Activated naive CD4-positive, alpha-beta T cell treated with anti-CD3 and anti-CD28 coated beads, Interleukin-2, amount 10 ng/mL, durations not matched to agents 7 days and 5 days (primary cell): ENCODE results near the gene PIK3CG.

Experiments used
- CTCF ChIA-PET: fragments of 350-600 bp; sonication (Branson Sonifier 250); formaldehyde crosslinking; loops from one replicate; lab custom pipeline; 2021; ENCODE audit warnings: antibody characterized with exemption; lab: Charles Lee
- DNase-seq: peaks from one replicate; pipeline ENCODE4 v3.0.0-alpha.2; 2020
- H3K27ac Mint-ChIP-seq: one replicate; pipeline ENCODE4 v1.8.0; 2021; ENCODE audit warnings: mild to moderate bottlenecking, moderate library complexity, mixed read lengths
- H3K27me3 Mint-ChIP-seq: one replicate; pipeline ENCODE4 v1.8.0; 2021; ENCODE audit warnings: mild to moderate bottlenecking, mixed read lengths
- H3K36me3 Mint-ChIP-seq: one replicate; pipeline ENCODE4 v1.8.0; 2021; ENCODE audit warnings: mixed read lengths
- H3K4me1 Mint-ChIP-seq: one replicate; pipeline ENCODE4 v1.8.0; 2021; ENCODE audit warnings: mixed read lengths
- H3K4me3 Mint-ChIP-seq: one replicate; pipeline ENCODE4 v1.8.0; 2021; ENCODE audit warnings: mild to moderate bottlenecking, moderate library complexity, mixed read lengths
- H3K9me3 Mint-ChIP-seq: one replicate; pipeline ENCODE4 v1.8.0; 2021; ENCODE audit warnings: mixed read lengths

The PIK3CG gene

DNA sequence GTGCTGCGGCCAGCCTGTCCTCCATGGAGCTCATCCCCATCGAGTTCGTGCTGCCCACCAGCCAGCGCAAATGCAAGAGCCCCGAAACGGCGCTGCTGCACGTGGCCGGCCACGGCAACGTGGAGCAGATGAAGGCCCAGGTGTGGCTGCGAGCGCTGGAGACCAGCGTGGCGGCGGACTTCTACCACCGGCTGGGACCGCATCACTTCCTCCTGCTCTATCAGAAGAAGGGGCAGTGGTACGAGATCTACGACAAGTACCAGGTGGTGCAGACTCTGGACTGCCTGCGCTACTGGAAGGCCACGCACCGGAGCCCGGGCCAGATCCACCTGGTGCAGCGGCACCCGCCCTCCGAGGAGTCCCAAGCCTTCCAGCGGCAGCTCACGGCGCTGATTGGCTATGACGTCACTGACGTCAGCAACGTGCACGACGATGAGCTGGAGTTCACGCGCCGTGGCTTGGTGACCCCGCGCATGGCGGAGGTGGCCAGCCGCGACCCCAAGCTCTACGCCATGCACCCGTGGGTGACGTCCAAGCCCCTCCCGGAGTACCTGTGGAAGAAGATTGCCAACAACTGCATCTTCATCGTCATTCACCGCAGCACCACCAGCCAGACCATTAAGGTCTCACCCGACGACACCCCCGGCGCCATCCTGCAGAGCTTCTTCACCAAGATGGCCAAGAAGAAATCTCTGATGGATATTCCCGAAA lies 2.7 kb downstream of the PIK3CG start:
- H3K9me3 Mint-ChIP-seq, result no peaks in the 10 kb centered on the region
- no peaks in the 10 kb centered on the region for H3K27me3 Mint-ChIP-seq
- H3K4me1 Mint-ChIP-seq, result peaks cover 79% of the 10 kb centered on the region
- H3K36me3 Mint-ChIP-seq, result peaks cover 66% of the 10 kb centered on the region
- CTCF ChIA-PET, result no interaction called here
- no peak overlapping the region for H3K27ac Mint-ChIP-seq
- no peak for DNase-seq
- H3K4me3 Mint-ChIP-seq, result peak overlapping the region; percentile 87

- Mint-ChIP-seq H3K9me3 (no peaks in the 10 kb centered on the region), H3K4me1 (peaks cover 80% of the 10 kb centered on the region), H3K27ac (peak overlapping the region; percentile 59), H3K36me3 (peaks cover 71% of the 10 kb centered on the region), H3K4me3 (peak overlapping the region; percentile 19), H3K27me3 (no peaks in the 10 kb centered on the region)
- CTCF ChIA-PET, result no interaction called here
- DNase-seq, result no peak
Measured at GRCh38 chr7:106868364-106868763, 3.3 kb downstream of the PIK3CG start.

- Mint-ChIP-seq H3K36me3 (peaks cover 85% of the 10 kb centered on the region), H3K4me1 (peaks cover 72% of the 10 kb centered on the region), H3K9me3 (no peaks in the 10 kb centered on the region), H3K27ac (peak overlapping the region; percentile 2), H3K4me3 (peak overlapping the region; percentile 62), H3K27me3 (no peaks in the 10 kb centered on the region)
- DNase-seq, result no peak
- CTCF ChIA-PET, result no interaction called here
Measured at GRCh38 chr7:106869954-106870353, 4.9 kb downstream of the PIK3CG start.

DNA sequence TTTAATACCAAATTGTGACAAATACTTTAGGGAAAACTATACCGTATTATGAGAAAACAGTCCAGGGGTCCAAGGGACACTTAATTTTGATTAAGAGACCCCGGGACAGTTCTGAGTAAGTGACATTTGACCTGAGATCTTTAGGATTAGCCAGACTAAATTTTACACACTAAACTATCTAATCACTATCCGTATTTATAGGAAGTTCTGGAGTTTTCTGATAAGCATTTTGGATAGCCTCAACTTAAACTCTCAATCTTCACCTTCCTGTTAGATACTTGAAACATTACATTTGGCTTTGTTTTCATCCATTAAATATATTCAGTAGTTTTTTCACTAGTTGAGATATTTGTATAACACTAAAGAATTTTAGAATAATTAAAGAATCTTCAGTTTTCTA lies 5.4 kb downstream of the PIK3CG start:
- peaks cover 86% of the 10 kb centered on the region for H3K36me3 Mint-ChIP-seq
- peak overlapping the region; percentile 62 for H3K4me3 Mint-ChIP-seq
- CTCF ChIA-PET, result no interaction called here

DNA sequence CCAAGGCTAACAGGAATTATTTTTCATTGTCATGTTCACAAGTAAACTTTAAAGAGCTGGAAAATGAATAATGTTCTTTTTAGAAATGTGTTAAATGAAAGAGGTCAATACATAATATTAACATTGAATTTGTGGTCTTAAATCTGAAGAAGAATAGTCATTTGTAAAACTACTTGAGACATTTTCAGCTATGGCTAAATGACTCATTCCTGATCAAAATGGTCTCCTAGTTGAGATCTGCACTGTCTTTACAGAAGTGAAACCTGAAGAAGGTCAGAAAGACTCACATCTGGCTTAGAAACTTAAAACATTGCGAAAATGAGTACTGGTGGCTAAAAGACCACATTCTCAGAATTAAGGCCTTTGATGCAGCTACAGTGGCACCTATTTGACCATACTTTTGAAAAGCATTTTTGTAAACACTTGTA lies 5.9 kb downstream of the PIK3CG start:
- CTCF ChIA-PET, result no interaction called here
- no peaks in the 10 kb centered on the region for H3K27me3 Mint-ChIP-seq
- DNase-seq, result no peak
- peak overlapping the region; percentile 62 for H3K4me3 Mint-ChIP-seq
- peak overlapping the region; percentile 81 for H3K27ac Mint-ChIP-seq
- peaks cover 70% of the 10 kb centered on the region for H3K4me1 Mint-ChIP-seq
- H3K9me3 Mint-ChIP-seq, result peaks cover 1% of the 10 kb centered on the region
- H3K36me3 Mint-ChIP-seq, result peaks cover 88% of the 10 kb centered on the region

More for the DNA sequence above, 5.4 kb downstream of the PIK3CG start:
- Mint-ChIP-seq H3K4me1 (peaks cover 70% of the 10 kb centered on the region), H3K9me3 (peaks cover under 1% of the 10 kb centered on the region), H3K27me3 (no peaks in the 10 kb centered on the region), H3K27ac (peak overlapping the region; percentile 2)
- no peak for DNase-seq

DNA sequence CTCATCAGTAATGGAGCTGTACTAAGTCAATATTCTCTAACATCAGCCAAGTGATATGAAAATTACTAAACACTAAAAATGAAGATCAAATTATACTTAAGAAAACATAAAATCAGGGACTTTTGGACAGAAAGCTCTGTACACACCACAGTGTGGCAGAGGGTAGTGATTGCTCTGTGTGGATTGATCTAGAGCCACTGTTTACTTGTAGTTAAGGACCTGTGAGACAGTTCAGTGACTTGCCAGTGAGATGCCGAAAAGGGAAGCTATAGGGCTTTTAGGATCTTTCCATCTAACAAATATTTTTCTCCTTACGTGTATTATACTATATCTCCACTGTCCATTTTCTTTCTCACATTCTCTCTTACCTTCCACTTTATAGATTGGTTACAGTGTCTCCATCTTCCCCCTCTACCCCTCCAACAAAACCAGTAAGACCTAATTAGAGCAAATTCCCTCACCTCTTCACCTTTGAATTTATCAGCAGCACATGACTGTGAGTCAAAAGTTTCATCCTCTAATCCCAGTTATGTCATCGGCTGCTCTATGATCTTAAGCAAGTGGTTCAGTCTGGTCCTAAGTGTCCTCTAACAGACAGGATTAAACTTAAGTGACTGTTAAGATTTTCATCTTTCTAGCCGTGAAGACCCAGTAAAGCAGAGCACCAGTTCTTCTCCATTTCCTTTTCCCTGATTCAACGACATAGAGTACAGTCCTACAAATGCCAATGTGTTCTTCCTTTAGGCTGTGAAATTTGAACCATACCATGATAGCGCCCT lies 6.9 kb downstream of the PIK3CG start:
- Mint-ChIP-seq H3K36me3 (peaks cover 88% of the 10 kb centered on the region), H3K27me3 (no peaks in the 10 kb centered on the region), H3K9me3 (peaks cover 1% of the 10 kb centered on the region), H3K4me1 (peaks cover 66% of the 10 kb centered on the region), H3K4me3 (peak overlapping the region; percentile 62), H3K27ac (peak overlapping the region; percentile 81)
- DNase-seq, result no peak
- CTCF ChIA-PET, result no interaction called here

DNA sequence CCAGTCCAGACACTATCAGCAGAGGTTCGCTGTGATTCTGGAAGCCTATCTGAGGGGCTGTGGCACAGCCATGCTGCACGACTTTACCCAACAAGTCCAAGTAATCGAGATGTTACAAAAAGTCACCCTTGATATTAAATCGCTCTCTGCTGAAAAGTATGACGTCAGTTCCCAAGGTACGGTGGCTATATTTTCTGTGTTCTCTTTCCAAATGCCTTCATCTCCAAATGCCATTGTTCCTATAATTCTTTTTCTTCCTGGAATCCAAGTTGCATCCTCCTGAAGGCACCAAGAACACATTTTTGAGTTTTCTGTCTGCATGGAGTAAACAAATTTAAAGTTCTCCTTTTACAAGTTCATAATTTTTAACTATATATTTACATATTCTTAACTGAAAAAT lies 7.7 kb downstream of the PIK3CG start:
- DNase-seq, result no peak
- Mint-ChIP-seq H3K27me3 (no peaks in the 10 kb centered on the region), H3K27ac (no peak overlapping the region), H3K4me1 (peaks cover 65% of the 10 kb centered on the region), H3K36me3 (peaks cover 87% of the 10 kb centered on the region), H3K4me3 (no peak overlapping the region), H3K9me3 (peaks cover 1% of the 10 kb centered on the region)
- CTCF ChIA-PET, result no interaction called here

DNA sequence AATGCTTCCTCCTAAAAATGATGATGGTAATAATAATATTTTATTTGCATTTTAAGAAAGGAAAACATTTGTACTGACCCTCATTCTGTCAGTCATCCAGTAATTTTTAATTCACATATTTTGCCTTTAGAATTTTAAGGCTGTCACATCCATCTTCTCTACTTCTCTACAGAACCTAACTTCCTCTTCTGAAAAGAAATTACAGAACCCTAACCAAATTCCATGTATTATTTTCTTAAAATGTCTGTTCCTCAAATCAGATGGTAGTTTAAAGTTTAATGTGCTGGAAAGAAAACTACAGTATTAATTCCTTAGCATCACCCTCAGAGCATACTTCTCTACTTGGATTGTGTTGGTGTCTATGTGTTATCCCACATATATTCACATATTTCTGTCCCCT lies 9.0 kb downstream of the PIK3CG start:
- Mint-ChIP-seq H3K27me3 (no peaks in the 10 kb centered on the region), H3K4me1 (peaks cover 63% of the 10 kb centered on the region), H3K27ac (no peak overlapping the region), H3K9me3 (peaks cover 1% of the 10 kb centered on the region), H3K4me3 (no peak overlapping the region), H3K36me3 (peaks cover 86% of the 10 kb centered on the region)
- CTCF ChIA-PET, result no interaction called here
- no peak for DNase-seq

GRCh38 chr7:106875508-106875907 lies 10.4 kb downstream of the PIK3CG start:
- CTCF ChIA-PET, result no interaction called here
- H3K4me1 Mint-ChIP-seq, result peaks cover 49% of the 10 kb centered on the region
- H3K4me3 Mint-ChIP-seq, result no peak overlapping the region
- no peak overlapping the region for H3K27ac Mint-ChIP-seq
- DNase-seq, result no peak
- peaks cover 81% of the 10 kb centered on the region for H3K36me3 Mint-ChIP-seq
- no peaks in the 10 kb centered on the region for H3K27me3 Mint-ChIP-seq
- peaks cover 1% of the 10 kb centered on the region for H3K9me3 Mint-ChIP-seq

DNA sequence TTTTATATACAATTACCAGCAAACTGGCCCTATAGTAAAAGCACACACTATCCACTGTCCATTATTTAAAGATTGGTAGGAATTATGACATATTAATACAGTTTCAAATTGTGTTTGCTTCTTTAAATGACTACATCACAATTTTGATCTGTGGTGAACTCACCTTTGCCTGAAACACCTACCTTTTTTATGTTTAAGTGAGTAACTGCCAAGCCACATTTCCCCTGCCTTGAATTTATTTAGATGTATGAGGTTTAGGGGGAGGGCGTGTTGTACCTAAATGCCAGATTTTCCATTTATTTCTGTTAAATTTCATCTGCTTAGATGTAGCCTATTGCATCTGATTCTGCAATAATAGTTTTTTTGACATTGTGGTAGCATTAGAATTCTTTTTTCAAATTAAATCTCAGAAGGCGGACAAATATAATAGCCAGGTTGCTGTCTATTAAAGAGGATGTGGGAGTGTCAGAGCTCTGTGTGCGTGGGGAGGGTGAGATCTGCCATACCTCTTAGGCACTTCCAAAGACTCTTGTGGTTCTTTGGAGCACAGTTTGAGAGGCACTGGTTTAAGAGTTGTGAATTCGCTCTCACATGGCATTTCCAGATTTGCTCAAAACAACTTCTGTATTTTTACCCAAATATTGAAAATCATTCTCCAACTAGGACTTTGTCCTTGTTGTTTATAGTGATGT lies 13.8 kb downstream of the PIK3CG start:
- CTCF ChIA-PET, result no interaction called here
- no peak overlapping the region for H3K27ac Mint-ChIP-seq
- no peak overlapping the region for H3K4me3 Mint-ChIP-seq
- peaks cover 85% of the 10 kb centered on the region for H3K36me3 Mint-ChIP-seq
- H3K9me3 Mint-ChIP-seq, result peaks cover 1% of the 10 kb centered on the region
- H3K4me1 Mint-ChIP-seq, result peaks cover 19% of the 10 kb centered on the region
- DNase-seq, result no peak
- H3K27me3 Mint-ChIP-seq, result no peaks in the 10 kb centered on the region

DNA sequence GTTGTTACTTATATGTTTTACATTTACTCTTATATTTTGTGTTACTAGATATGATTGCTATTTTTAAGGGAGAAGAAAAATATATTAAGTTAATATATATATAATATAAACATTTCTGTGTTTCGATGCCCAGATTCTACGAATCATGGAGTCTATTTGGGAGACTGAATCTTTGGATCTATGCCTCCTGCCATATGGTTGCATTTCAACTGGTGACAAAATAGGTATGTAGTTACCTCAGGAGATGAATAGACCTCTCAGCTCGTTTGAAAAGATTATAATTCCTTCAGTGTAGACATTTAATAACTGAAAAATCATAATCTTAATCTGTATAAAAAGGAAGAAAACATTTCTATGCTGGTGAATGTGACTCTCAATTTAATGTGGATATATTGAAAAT lies 16.9 kb downstream of the PIK3CG start:
- no peak for DNase-seq
- Mint-ChIP-seq H3K4me3 (no peak overlapping the region), H3K9me3 (no peaks in the 10 kb centered on the region), H3K36me3 (peaks cover 89% of the 10 kb centered on the region), H3K4me1 (peaks cover 20% of the 10 kb centered on the region), H3K27me3 (no peaks in the 10 kb centered on the region), H3K27ac (no peak overlapping the region)
- CTCF ChIA-PET, result interaction anchor here (1.1 kb wide), 1 partner anchor 89 kb away, joined by 3 read pairs; no protein-coding TSS in a partner anchor

GRCh38 chr7:106883456-106884026 lies 18.5 kb downstream of the PIK3CG start:
- H3K27me3 Mint-ChIP-seq, result no peaks in the 10 kb centered on the region
- peaks cover 88% of the 10 kb centered on the region for H3K36me3 Mint-ChIP-seq
- H3K4me3 Mint-ChIP-seq, result no peak overlapping the region
- no peaks in the 10 kb centered on the region for H3K9me3 Mint-ChIP-seq
- CTCF ChIA-PET, result no interaction called here
- no peak overlapping the region for H3K27ac Mint-ChIP-seq
- H3K4me1 Mint-ChIP-seq, result peaks cover 10% of the 10 kb centered on the region
- no peak for DNase-seq

GRCh38 chr7:106885652-106886051 lies 20.6 kb downstream of the PIK3CG start:
- Mint-ChIP-seq H3K27ac (no peak overlapping the region), H3K4me3 (no peak overlapping the region), H3K9me3 (no peaks in the 10 kb centered on the region), H3K27me3 (no peaks in the 10 kb centered on the region), H3K4me1 (peaks cover 6% of the 10 kb centered on the region), H3K36me3 (peaks cover 86% of the 10 kb centered on the region)
- DNase-seq, result no peak
- CTCF ChIA-PET, result no interaction called here

DNA sequence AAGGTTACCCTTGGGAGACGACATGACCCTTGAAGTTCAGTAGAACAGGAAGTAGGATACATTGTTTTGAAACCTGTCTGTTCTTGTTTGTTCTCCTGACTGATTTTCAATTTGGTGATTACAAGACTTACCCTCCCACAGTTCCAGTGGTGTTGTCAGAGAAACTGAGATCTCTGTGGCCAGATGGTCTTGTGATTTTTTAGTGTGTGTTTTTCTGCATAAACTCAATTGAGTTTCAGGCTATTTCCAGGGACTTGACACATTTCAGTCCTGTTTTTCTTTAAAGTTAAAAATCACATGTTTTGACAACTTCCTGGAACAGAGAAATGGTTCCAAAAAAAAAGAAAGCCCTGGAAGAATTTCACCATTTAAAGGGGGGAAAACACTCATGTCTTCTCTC lies 22.3 kb downstream of the PIK3CG start:
- Mint-ChIP-seq H3K27ac (peak overlapping the region; percentile 30), H3K36me3 (peaks cover 86% of the 10 kb centered on the region), H3K9me3 (no peaks in the 10 kb centered on the region), H3K4me3 (no peak overlapping the region), H3K27me3 (no peaks in the 10 kb centered on the region), H3K4me1 (peaks cover 6% of the 10 kb centered on the region)
- no peak for DNase-seq
- CTCF ChIA-PET, result no interaction called here
